SJCRH30 (cell line): ENCODE measurements around the gene ZEB2. TPM values are rescaled to one million over a fixed set of nuclear protein-coding genes. Genes with fewer than 3 reads are reported as not detected.

ENCODE experiments used
- DNase-seq, 2 experiments: peaks; one replicate each; pipeline ENCODE4 v3.0.0-alpha.2; 2015 to 2020
- H3K27ac ChIP-seq: fragments of 250-450 bp; sonication (Bioruptor Pico); 2 replicates; pipeline ENCODE4 v1.5.1; 2020; ENCODE audit warnings: mild to moderate bottlenecking, moderate library complexity
- H3K27me3 ChIP-seq: fragments of 250-450 bp; sonication (Bioruptor Pico); 2 replicates; pipeline ENCODE4 v1.5.1; 2020; ENCODE audit warnings: mild to moderate bottlenecking, moderate library complexity
- H3K36me3 ChIP-seq: fragments of 250-450 bp; sonication (Bioruptor Pico); 2 replicates; pipeline ENCODE4 v1.5.1; 2020; ENCODE audit warnings: mild to moderate bottlenecking, moderate library complexity
- H3K4me1 ChIP-seq: fragments of 250-450 bp; sonication (Bioruptor Pico); 2 replicates; pipeline ENCODE4 v1.5.1; 2020; ENCODE audit warnings: mild to moderate bottlenecking, moderate library complexity
- H3K4me3 ChIP-seq: fragments of 250-450 bp; sonication (Bioruptor Pico); 2 replicates; pipeline ENCODE4 v1.5.1; 2020; ENCODE audit warnings: mild to moderate bottlenecking, moderate library complexity
- H3K9me3 ChIP-seq: fragments of 250-450 bp; sonication (Bioruptor Pico); replicated peaks from 2 replicates; pipeline ENCODE4 v1.5.1; 2020; ENCODE audit warnings: mild to moderate bottlenecking, moderate library complexity
- total RNA-seq: library from RNA; depleted of rRNA; stranded (reverse); fragments of >200 nt; shearing (Covaris generic); gene quantifications from 2 replicates; pipeline ENCODE4 v1.2.3, GENCODE V29; 2014

ZEB2 gene
- total RNA-seq, 1 experiment from 2014 or later, result 69.1 TPM

DNA sequence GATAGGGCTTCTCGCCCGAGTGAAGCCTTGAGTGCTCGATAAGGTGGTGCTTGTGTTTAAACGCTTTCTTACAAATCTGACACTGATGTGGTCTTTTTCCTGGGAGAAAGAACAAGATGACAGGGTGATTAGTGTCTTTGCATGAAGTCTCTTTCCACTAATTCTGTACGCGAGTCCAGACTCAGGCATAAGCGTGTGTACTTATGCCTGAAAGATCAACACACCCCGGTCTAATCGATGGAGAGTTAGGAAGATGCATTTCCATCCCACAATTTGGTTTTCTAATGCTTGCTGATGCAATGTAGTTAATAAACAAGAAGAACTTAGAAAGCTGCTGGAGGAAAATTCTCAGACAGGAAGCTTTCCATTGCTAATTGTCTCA, 130.0 kb downstream of the ZEB2 start:
- DNase-seq, result no peak
- Histone ChIP-seq H3K36me3 (peaks cover 73% of the 10 kb centered on the region), H3K4me3 (no peak overlapping the region), H3K9me3 (no peaks in the 10 kb centered on the region), H3K27me3 (no peaks in the 10 kb centered on the region), H3K4me1 (no peaks in the 10 kb centered on the region), H3K27ac (no peak overlapping the region)

DNA sequence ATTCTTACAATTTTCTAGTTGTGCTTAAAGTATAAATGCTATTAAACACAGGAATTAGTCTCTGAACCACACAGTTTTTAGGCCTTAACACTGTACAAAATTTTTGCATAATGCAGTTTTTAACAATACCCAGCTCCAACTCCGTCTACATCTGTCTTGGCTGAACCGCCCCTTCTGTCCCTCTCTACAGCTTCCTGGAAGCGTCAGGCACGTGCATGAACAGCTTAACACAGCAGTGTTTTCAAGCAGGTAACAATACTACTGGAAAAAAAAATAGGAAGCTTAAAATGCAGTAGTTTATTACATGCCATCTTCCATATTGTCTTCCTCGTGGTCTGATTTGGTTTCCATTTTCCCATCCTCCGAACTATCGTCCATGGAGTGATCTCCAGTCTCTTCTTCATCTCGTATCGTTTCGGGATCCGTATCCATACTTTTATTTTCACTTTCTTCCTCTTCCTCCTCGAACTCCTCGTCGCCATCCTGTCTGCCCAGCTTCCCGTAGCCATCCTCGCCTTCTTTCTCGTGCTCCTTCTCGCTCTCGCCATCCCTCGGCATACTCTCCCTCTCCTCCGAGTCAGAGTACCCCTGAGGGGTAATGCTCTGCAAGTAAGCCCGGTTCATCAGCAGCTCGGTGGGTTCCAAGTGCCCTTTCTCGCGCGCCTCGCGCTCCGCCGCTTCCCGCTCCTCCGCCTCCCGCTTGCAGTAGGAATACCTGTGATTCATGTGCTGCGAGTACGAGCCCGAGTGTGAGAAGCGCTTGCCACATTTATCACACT, 130.6 kb downstream of the ZEB2 start:
- Histone ChIP-seq H3K27me3 (no peaks in the 10 kb centered on the region), H3K4me3 (no peak overlapping the region), H3K9me3 (no peaks in the 10 kb centered on the region), H3K4me1 (no peaks in the 10 kb centered on the region), H3K27ac (no peak overlapping the region), H3K36me3 (peaks cover 73% of the 10 kb centered on the region)
- no peak for DNase-seq

DNA sequence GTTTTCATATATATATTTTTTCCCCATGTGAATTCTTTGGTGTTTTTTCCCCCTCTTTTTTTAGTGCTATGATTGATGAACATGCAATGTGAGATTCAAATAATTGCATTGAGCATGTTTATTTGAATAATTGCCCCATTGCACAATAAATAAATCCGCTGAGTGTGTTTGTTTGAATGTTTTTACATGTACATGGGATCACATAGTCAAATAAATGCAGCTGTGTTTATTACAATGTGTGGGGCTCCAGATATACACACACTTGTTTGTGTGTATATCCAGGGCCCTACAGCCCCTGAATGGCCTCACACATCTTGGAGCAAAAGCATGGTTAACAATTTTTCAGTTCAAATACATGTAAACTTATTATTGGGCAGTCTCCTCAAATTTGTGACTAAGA, 134.5 kb downstream of the ZEB2 start:
- Histone ChIP-seq H3K9me3 (no peaks in the 10 kb centered on the region), H3K27me3 (no peaks in the 10 kb centered on the region), H3K4me3 (no peak overlapping the region), H3K4me1 (peaks cover 7% of the 10 kb centered on the region), H3K36me3 (peaks cover 36% of the 10 kb centered on the region), H3K27ac (no peak overlapping the region)
- no peak for DNase-seq

DNA sequence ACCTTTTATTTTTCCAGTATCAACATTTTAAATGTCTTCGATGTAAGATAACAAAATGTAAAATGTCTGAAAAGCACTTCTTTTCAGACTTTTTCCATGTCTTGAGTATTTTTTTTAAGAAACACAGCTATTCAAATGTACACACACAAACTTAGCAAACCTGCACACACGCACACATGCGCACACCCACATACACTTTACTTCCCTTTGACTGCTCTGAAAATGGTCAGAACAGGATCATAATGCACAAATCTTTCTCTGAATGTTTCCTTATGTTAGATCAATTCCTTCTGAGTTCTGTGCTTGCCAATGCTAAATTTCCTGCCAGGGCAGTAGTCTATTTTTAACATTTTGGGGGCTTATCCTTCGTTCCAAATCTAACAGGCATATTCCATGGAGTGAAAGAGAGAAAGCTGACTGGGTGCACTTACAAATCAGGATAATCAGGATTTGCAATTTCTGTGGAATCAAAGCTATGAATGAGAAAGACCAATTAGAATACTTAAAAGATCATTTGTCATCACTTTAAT, 136.3 kb downstream of the ZEB2 start:
- Histone ChIP-seq H3K36me3 (peaks cover 26% of the 10 kb centered on the region), H3K27ac (no peak overlapping the region), H3K4me1 (peaks cover 9% of the 10 kb centered on the region), H3K9me3 (no peaks in the 10 kb centered on the region), H3K27me3 (no peaks in the 10 kb centered on the region), H3K4me3 (no peak overlapping the region)
- DNase-seq, result no peak

DNA sequence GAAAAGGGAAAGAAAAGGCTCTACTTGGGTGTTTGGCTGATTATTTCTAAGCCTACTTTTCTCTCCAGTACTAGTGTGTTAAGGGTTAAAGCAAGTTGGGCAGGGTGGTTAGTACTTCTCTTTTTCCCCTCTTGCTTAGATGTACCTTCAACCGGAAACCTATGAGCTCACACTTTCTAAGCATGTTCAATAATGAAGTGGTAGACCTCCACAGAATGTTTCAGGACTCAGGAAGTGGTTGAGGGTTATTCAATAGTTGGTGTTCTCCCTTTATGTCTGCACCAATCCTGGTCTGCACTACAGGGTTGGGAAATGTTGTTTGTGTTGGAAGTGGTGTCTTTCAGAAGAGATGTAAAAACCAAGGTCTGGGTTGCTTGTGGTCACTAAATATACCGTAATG, 137.1 kb downstream of the ZEB2 start:
- DNase-seq, result no peak
- Histone ChIP-seq H3K4me1 (peaks cover 9% of the 10 kb centered on the region), H3K4me3 (no peak overlapping the region), H3K9me3 (no peaks in the 10 kb centered on the region), H3K27ac (no peak overlapping the region), H3K36me3 (peaks cover 19% of the 10 kb centered on the region), H3K27me3 (no peaks in the 10 kb centered on the region)

DNA sequence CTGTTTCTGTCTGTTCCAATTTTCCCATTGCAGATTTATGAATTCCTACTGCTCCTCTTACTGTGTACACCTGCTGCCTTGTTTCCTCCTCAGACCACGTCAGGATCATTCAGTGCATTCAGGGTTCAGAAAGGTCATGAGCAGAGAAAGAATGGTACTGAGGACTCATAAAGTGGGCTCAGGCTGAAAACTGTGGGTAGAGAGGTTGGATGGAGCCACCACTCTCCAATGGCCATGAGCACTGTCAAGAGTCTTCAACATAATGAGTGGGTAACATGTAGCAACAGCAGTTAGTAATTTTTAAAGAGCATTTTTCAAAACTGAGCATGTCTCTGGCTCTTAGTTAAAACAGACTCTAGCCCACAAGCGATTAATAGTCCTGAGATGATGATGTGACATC, 138.2 kb downstream of the ZEB2 start:
- Histone ChIP-seq H3K9me3 (no peaks in the 10 kb centered on the region), H3K27ac (no peak overlapping the region), H3K4me1 (peaks cover 9% of the 10 kb centered on the region), H3K27me3 (no peaks in the 10 kb centered on the region), H3K36me3 (peaks cover 9% of the 10 kb centered on the region), H3K4me3 (no peak overlapping the region)
- peak in 1 of 2 experiments; percentile 26 for DNase-seq

DNA sequence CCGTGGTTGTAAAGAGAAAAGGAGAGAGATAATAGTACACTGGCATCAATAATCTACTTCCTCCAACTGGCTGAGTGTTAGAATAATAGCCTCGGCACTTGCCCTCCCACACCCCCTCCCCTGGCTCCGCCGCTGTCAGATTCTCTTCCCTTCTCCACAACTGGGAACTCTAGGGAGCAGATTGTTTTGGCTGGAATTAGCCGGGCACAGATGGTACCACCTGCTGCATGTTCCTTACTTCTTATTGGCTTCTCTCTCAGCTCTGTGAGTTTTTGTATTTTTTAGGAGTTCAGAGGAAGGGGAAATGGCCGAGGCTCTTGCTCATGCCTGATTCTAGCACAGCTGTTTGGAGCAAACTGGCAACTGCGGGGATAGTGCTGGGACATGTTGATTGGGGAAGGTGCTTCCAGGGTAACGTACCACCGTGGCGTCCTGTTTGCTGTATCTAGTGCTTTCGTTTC, 140.0 kb downstream of the ZEB2 start:
- no peaks in the 10 kb centered on the region for H3K27me3 ChIP-seq
- peak overlapping the region; percentile 62 for H3K27ac ChIP-seq
- DNase-seq, result peak; percentile 76 to 87
- H3K4me3 ChIP-seq, result peak overlapping the region; percentile 44
- peaks cover 9% of the 10 kb centered on the region for H3K4me1 ChIP-seq
- no peaks in the 10 kb centered on the region for H3K9me3 ChIP-seq
- peaks cover 4% of the 10 kb centered on the region for H3K36me3 ChIP-seq

DNA sequence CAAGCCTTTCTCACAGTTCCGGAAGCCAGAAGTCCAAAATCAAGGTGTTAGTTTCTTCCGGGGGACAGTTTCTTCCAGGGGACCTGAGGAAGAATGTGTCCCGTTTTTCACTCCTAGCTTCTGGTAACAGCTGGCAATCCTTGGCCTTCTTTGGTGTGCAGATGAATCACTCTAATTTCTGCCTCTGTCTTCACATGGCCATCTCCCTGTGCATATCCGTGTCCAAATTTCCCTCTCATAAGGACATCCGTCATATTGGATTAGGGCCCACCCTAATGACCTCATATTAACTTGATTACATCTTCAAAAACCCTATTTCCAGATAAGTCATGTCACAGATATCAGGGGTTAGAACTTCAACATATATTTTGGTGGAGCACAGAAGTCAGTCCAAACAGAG, 141.4 kb downstream of the ZEB2 start:
- H3K27ac ChIP-seq, result no peak overlapping the region

DNA sequence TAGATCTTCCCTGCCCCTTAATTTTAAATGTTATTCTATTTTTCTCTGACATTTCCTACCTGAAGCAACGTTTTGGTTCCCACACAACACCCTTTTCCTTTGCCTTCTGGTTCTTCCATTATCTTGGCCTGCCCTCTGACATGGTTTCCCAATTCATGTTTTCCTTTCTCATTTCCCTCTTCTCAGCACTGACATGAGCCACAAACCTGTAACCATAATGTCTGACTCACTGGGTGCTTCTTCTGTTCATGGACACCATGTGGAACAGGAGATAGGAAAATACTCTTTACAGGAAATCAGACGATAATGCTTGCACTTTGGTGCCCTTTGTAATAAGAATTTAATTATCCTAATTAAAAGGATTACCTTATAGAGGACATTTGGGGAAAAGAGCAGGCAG, 142.0 kb downstream of the ZEB2 start:
- Histone ChIP-seq H3K9me3 (no peaks in the 10 kb centered on the region), H3K4me3 (no peak overlapping the region)
- DNase-seq, result no peak

More for the DNA sequence above, 141.4 kb downstream of the ZEB2 start:
- Histone ChIP-seq H3K27me3 (no peaks in the 10 kb centered on the region), H3K9me3 (no peaks in the 10 kb centered on the region), H3K4me3 (no peak overlapping the region), H3K4me1 (peaks cover 13% of the 10 kb centered on the region), H3K36me3 (no peaks in the 10 kb centered on the region)
- no peak for DNase-seq

DNA sequence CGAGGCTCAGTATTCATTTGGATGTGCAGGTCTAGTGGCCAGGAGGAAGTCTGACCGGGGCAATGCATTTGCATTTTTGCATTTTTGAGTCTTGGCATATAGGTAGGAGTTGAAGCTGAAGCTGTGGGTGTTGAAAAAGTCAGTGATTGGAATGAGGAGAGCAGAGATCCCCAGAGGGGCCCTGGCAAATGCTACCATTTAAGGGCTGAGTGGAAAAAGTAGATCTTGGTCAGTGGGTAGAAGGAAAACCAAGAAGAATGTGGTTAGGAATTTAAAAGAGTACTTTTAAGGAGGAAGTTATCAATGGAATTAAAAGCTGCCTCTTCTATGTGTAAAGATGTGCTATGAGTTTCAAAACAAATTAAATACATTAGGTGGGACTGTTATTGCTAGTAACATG, 143.0 kb downstream of the ZEB2 start:
- Histone ChIP-seq H3K4me3 (no peak overlapping the region), H3K36me3 (no peaks in the 10 kb centered on the region), H3K4me1 (peaks cover 19% of the 10 kb centered on the region), H3K9me3 (no peaks in the 10 kb centered on the region), H3K27ac (no peak overlapping the region), H3K27me3 (no peaks in the 10 kb centered on the region)
- no peak for DNase-seq

More for the DNA sequence above, 142.0 kb downstream of the ZEB2 start:
- Histone ChIP-seq H3K27me3 (no peaks in the 10 kb centered on the region), H3K4me1 (peaks cover 13% of the 10 kb centered on the region), H3K36me3 (no peaks in the 10 kb centered on the region), H3K27ac (no peak overlapping the region)

DNA sequence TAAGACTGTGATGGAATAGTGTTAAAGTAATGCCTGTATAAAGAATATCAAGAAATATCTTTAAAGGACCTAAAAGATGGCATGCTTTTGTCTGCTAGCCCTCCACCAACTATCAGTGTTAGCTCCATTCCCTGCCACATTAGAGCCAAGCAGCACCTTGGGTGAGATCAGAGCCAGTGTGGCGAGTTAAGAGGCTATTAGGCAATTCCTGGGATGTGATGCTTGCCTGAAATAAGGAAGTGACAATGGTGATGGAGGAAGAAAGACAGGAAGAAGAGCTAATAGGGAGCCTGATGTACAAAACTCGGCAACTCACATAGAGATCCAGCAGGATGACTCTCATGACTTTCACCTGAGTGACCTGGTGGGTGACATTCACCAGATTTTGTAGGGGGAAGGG, 143.5 kb downstream of the ZEB2 start:
- Histone ChIP-seq H3K27ac (no peak overlapping the region), H3K4me1 (peaks cover 21% of the 10 kb centered on the region), H3K27me3 (no peaks in the 10 kb centered on the region), H3K9me3 (no peaks in the 10 kb centered on the region), H3K36me3 (no peaks in the 10 kb centered on the region), H3K4me3 (no peak overlapping the region)
- DNase-seq, result no peak

DNA sequence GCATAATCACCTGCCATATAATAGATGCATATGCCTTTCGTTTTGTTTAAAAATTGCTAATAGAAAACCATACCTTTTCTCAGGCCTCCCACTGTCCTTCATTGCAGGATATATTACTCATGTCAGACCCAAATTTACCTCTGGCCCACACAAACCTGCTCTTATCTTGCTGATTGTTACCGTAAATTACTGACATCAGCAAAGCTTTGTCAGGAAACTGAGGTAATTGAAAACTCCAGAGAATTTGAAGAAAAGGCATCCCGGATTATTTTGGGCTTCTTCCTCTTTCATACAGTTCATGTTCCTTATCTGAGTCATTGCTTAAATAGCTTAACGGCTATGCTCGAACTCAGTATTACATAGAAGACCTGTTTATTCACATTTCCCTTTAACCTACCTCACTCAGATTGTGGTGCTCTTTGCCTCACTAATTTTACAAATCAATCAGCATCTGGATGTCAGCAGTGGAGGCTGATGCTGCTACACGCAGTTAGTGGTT, 145.7 kb downstream of the ZEB2 start:
- no peak for DNase-seq
- Histone ChIP-seq H3K27me3 (no peaks in the 10 kb centered on the region), H3K4me1 (peaks cover 19% of the 10 kb centered on the region), H3K36me3 (no peaks in the 10 kb centered on the region), H3K27ac (no peak overlapping the region), H3K4me3 (no peak overlapping the region), H3K9me3 (no peaks in the 10 kb centered on the region)

DNA sequence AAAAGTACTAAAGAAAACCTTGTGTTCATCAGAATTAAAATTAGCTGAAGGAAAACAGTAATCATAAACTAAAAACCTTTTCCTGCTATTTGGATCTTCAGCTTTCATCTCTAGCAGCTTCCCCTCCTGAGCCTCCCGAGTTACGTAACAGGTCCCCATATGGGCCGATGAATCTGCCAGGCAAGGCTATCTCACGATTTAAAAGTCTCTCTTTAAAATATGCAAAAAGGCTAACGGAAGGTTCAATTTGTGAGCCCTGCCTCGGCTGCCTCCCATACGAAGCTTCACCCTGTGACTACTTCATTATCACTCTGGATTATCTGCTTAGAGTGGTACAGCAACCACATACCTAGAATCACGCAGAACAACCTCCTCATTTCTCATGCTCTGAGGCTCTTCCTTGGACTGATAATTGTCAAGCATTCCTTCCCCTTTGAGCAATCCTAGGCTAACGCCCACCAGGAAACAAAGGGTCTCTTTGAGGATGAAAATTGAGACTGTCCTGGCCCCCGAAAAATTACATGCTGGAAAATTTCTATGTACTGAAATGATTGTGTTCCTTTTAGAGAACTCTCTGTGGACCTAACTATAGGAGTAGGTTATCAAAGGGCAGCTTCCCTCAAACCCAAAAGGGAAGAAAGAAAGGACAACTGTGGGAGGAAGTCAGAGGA, 147.4 kb downstream of the ZEB2 start:
- Histone ChIP-seq H3K27ac (no peak overlapping the region), H3K4me3 (no peak overlapping the region), H3K9me3 (no peaks in the 10 kb centered on the region), H3K36me3 (no peaks in the 10 kb centered on the region), H3K4me1 (peaks cover 19% of the 10 kb centered on the region), H3K27me3 (no peaks in the 10 kb centered on the region)
- peak in 1 of 2 experiments; percentile 36 for DNase-seq

DNA sequence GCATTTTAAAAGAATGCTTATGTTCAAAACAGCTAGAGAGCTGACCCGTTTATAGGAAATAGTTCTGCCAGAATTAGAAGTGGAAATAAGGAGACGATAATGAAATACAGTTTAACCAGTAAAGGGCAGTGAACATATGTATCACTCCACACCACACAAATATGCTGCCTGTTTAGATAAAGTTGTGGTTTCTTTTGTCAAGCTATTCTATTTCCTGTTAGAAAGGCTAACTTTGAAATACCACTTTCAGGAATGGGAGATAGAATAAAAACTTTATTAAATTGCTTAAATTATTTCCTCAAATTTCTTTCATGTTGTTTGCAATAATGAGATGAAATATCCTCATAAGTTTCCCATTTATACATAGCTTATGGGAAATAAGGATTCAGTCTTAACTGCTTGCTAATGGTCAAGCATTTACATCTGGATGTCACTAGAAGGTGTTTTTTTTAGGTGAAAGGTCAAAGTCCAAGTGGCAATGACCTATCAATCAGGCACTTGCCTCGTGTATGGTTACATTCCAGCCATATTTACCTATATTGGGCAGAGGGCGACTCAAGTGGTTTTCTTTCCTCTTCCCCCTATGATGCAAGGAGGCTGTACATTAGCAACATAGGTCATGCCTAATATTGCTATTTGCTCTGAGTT, 148.9 kb downstream of the ZEB2 start:
- no peaks in the 10 kb centered on the region for H3K27me3 ChIP-seq
- H3K27ac ChIP-seq, result no peak overlapping the region
- no peaks in the 10 kb centered on the region for H3K36me3 ChIP-seq
- no peak overlapping the region for H3K4me3 ChIP-seq
- no peak for DNase-seq
- no peaks in the 10 kb centered on the region for H3K9me3 ChIP-seq
- peaks cover 19% of the 10 kb centered on the region for H3K4me1 ChIP-seq

DNA sequence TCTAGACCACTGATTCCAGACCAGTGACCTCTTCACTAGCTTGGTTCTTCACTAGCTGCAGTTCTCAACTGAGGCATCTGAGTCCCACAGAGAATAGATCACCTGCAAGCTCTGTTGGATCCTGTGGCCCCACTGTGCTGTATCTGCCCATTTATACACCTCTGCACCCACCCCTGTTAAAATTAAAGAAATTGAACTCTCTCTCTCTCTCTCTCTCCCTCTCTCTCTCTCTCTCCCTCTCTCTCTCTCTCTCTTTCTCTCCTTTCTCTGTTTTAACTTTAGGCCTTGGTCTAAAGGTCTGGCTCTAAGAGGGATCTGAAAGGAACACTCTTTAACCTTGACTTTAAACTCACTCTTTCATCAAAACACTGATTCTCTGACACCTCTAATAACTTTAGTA, 150.5 kb downstream of the ZEB2 start:
- Histone ChIP-seq H3K9me3 (no peaks in the 10 kb centered on the region), H3K4me3 (no peak overlapping the region), H3K36me3 (no peaks in the 10 kb centered on the region), H3K4me1 (peaks cover 19% of the 10 kb centered on the region), H3K27me3 (no peaks in the 10 kb centered on the region), H3K27ac (no peak overlapping the region)
- no peak for DNase-seq
